ENCODE data around the gene SLC14A1. TPM values are rescaled to one million over a fixed set of nuclear protein-coding genes. Genes with fewer than 3 reads are reported as not detected.

SLC14A1 gene
- total RNA-seq, 3 donors from 2014 or later = 0.64 to 2.6 (median 2.3) TPM

DNA sequence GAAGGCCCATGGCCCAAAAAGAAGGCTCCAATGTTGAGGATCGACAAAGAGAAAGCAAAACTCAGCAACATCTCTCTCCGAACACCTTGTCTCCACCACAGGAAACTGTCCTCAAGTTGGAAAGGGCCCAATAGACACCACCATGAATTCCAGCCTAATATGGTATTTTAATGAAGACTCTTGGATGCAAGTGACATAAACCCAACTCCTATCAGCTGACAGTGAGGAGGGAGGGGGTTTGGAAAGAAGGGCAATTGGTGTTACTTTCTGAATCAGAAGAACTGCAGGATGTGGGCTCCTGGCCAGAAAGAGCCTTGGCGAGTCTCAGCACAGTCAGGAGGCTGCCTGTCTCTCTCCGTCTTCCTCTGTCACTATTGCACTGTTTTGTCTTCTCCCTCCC lies 61.2 kb downstream of the SLC14A1 start:
- intact Hi-C loops (cut with DNase I; ENCODE audit: low total_unique reads) = no loop called here
- no peak for DNase-seq (ENCODE audit: low spot score in 2 of 2)
- H3K27ac ChIP-seq = no peak overlapping the region
- H3K4me1 ChIP-seq = no peaks in the 10 kb centered on the region
- no peaks in the 10 kb centered on the region for H3K36me3 ChIP-seq
- no peak for TF ChIP-seq CTCF (IDR thresholded peaks at IDR 0.05)
- TF ChIP-seq POLR2A (IDR thresholded peaks at IDR 0.05) = no peak
- no peak for TF ChIP-seq POLR2AphosphoS5 (IDR thresholded peaks at IDR 0.05)
- H3K4me3 ChIP-seq = no peak overlapping the region
- no peaks in the 10 kb centered on the region for H3K27me3 ChIP-seq
- no peaks in the 10 kb centered on the region for H3K9me3 ChIP-seq

- no peaks in the 10 kb centered on the region for H3K9me3 ChIP-seq
- H3K27ac ChIP-seq = no peak overlapping the region
- TF ChIP-seq POLR2AphosphoS5 (IDR thresholded peaks at IDR 0.05) = no peak
- no peaks in the 10 kb centered on the region for H3K4me1 ChIP-seq
- H3K27me3 ChIP-seq = no peaks in the 10 kb centered on the region
- no peak for DNase-seq (ENCODE audit: low spot score in 2 of 2)
- no peak overlapping the region for H3K4me3 ChIP-seq
- intact Hi-C loops (cut with DNase I; ENCODE audit: low total_unique reads) = no loop called here
- no peaks in the 10 kb centered on the region for H3K36me3 ChIP-seq
Measured at GRCh38 chr18:45786941-45787340, 63.0 kb downstream of the SLC14A1 start.

DNA sequence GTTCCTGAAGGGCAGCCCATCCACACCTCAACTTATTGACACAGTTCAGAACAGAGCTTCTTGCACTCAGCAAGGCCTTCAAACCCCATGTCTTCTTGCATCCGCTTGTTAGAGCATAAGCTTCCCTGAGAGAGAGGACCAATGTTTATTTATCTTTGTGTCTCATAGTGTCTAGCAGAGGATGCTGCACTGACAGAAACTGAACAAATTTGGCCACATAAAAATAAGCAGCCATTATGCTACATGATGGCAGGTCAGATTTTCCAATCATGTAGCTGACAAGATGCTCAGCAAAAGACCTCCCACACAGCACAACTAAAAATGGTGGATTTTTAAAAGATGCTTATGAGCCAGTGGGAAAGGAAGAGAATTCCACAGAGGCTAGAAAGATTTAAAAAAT lies 63.4 kb downstream of the SLC14A1 start:
- intact Hi-C loops (cut with DNase I; ENCODE audit: low total_unique reads) = no loop called here
- Histone ChIP-seq H3K27me3 (no peaks in the 10 kb centered on the region), H3K4me1 (no peaks in the 10 kb centered on the region), H3K9me3 (no peaks in the 10 kb centered on the region), H3K27ac (no peak overlapping the region), H3K4me3 (no peak overlapping the region), H3K36me3 (no peaks in the 10 kb centered on the region)
- DNase-seq (ENCODE audit: low spot score in 2 of 2) = no peak
- TF ChIP-seq CTCF (IDR thresholded peaks at IDR 0.05) (no peak), POLR2AphosphoS5 (IDR thresholded peaks at IDR 0.05) (no peak), POLR2A (IDR thresholded peaks at IDR 0.05) (no peak)

- Histone ChIP-seq H3K36me3 (no peaks in the 10 kb centered on the region), H3K9me3 (no peaks in the 10 kb centered on the region), H3K4me3 (no peak overlapping the region), H3K27me3 (no peaks in the 10 kb centered on the region), H3K27ac (no peak overlapping the region), H3K4me1 (no peaks in the 10 kb centered on the region)
- intact Hi-C loops (cut with DNase I; ENCODE audit: low total_unique reads) = no loop called here
- TF ChIP-seq POLR2AphosphoS5 (IDR thresholded peaks at IDR 0.05) (no peak), POLR2A (IDR thresholded peaks at IDR 0.05) (no peak), CTCF (IDR thresholded peaks at IDR 0.05) (no peak)
- DNase-seq (ENCODE audit: low spot score in 2 of 2) = no peak
Measured at GRCh38 chr18:45788861-45789260, 64.9 kb downstream of the SLC14A1 start.

DNA sequence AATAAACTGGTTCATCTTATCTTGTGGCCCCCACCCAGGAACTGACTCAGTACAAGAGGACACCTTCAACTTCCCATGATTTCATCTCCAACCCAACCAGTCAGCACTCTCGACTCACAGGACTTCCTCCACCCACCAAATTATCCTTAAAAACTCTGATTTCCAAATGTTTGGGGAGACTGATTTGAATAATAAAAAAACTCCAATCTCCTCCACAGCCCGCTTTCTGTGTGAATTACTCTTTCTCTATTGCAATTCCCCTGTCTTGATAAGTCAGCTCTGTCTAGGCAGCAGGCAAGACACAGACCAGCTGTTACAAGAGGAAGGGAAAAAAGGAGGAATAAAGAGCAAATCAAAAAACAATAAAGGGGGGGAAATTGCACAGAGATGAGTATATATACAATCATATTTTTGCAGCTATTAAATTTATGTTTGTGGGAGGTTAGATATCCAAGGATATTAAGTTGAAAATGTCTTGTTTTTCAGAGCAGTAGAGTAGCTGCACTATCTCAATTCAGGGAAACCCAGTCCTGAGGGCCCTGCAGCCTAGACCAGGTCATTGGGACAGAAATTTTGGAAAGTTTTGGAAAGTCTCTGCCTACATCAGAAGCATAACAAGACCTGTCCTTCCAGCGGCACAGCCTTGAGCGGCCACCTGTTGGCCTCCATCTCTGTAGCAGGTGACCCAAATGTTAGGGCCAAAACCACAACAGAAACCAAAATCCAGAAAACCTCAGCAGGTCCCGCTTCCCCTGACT lies 68.7 kb downstream of the SLC14A1 start:
- H3K27me3 ChIP-seq = no peaks in the 10 kb centered on the region
- intact Hi-C loops (cut with DNase I; ENCODE audit: low total_unique reads) = no loop called here
- no peaks in the 10 kb centered on the region for H3K36me3 ChIP-seq
- no peaks in the 10 kb centered on the region for H3K9me3 ChIP-seq
- no peak for DNase-seq (ENCODE audit: low spot score in 2 of 2)
- H3K4me3 ChIP-seq = no peak overlapping the region
- no peak for TF ChIP-seq POLR2AphosphoS5 (IDR thresholded peaks at IDR 0.05)
- no peak for TF ChIP-seq POLR2A (IDR thresholded peaks at IDR 0.05)
- no peak for TF ChIP-seq CTCF (IDR thresholded peaks at IDR 0.05)
- peak overlapping the region in 1 of 2 donors; percentile 77 for H3K27ac ChIP-seq
- no peaks in the 10 kb centered on the region for H3K4me1 ChIP-seq

Data from breast epithelium (tissue), 4 donors.